SU-DHL-6 (cell line): ENCODE results near the gene SLC39A11.

Experiments
- H2AFZ ChIP-seq: fragments of 200-600 bp; sonication (generic); 2 replicates; pipeline ENCODE4 v1.6.1; 2014; ENCODE audit warnings: low read depth, mild to moderate bottlenecking, moderate library complexity, mixed read lengths, antibody characterized with exemption, low read length; ENCODE audit not compliant: severe bottlenecking
- H3F3A ChIP-seq: fragments of 200-600 bp; shearing (Covaris generic); 2 replicates; pipeline ENCODE4 v1.6.0; 2016; ENCODE audit warnings: antibody characterized with exemption, mild to moderate bottlenecking; ENCODE audit not compliant: insufficient read depth
- H3K27ac ChIP-seq: fragments of 200-600 bp; sonication (generic); 2 replicates; pipeline ENCODE4 v1.5.1; 2016; ENCODE audit warnings: low read depth, mild to moderate bottlenecking, low read length, moderate library complexity, mixed read lengths
- H3K27me3 ChIP-seq: fragments of 200-600 bp; sonication (generic), shearing (Covaris generic); 2 replicates; pipeline ENCODE4 v1.6.0; 2014; ENCODE audit warnings: mild to moderate bottlenecking, low read length
- H3K36me3 ChIP-seq: fragments of 200-600 bp; sonication (generic); 2 replicates; pipeline ENCODE4 v1.6.1; 2014; ENCODE audit warnings: mild to moderate bottlenecking, low read length, mixed read lengths
- H3K4me2 ChIP-seq: fragments of 300-600, 200-600 bp; shearing (Covaris generic), sonication (generic); 2 replicates; pipeline ENCODE4 v1.6.0; 2014; ENCODE audit warnings: low read length, low read depth, mild to moderate bottlenecking; ENCODE audit not compliant: poor library complexity, severe bottlenecking
- H3K4me3 ChIP-seq: fragments of 200-600 bp; sonication (generic); 2 replicates; pipeline ENCODE4 v1.5.1; 2014; ENCODE audit warnings: antibody characterized with exemption, low read length, mild to moderate bottlenecking, mixed read lengths; ENCODE audit not compliant: insufficient read depth, poor library complexity, severe bottlenecking
- H3K79me2 ChIP-seq: fragments of 200-600 bp; sonication (generic); 2 replicates; pipeline ENCODE4 v1.6.1; 2014; ENCODE audit warnings: mild to moderate bottlenecking, low read length, moderate library complexity; ENCODE audit not compliant: insufficient read depth
- H3K9ac ChIP-seq: fragments of 200-600 bp; sonication (generic); 2 replicates; pipeline ENCODE4 v1.7.0; 2014; ENCODE audit warnings: mild to moderate bottlenecking, low read length
- H3K9me2 ChIP-seq: fragments of 200-600 bp; sonication (generic); replicated peaks from 2 replicates; pipeline ENCODE4 v1.6.1; 2014; ENCODE audit warnings: low read length; ENCODE audit not compliant: insufficient read depth
- H3K9me3 ChIP-seq: fragments of 200-600 bp; sonication (generic); 2 replicates; pipeline ENCODE4 v1.6.1; 2014; ENCODE audit warnings: low read length, mixed read lengths; ENCODE audit not compliant: insufficient read depth
- H4K20me1 ChIP-seq: fragments of 200-600 bp; sonication (generic); 2 replicates; pipeline ENCODE4 v1.6.1; 2014; ENCODE audit warnings: low read depth, mild to moderate bottlenecking, antibody characterized with exemption, low read length, moderate library complexity, mixed read lengths
- EZH2phosphoT487 ChIP-seq: fragments of 200-600 bp; sonication (generic), shearing (Covaris generic); conservative IDR thresholded peaks from 2 replicates; pipeline ENCODE4 v1.6.1; 2018; ENCODE audit warnings: mild to moderate bottlenecking, antibody characterized with exemption, low read length, moderate library complexity, mixed read lengths
- TF ChIP-seq, protein P1 (sequence below): fragments of 200-600 bp; sonication (generic); IDR thresholded peaks from one replicate; pipeline ENCODE4 v1.5.1; 2017; ENCODE audit warnings: antibody characterized with exemption, mild to moderate bottlenecking, low read length, moderate library complexity; ENCODE audit not compliant: insufficient read depth, poor library complexity, severe bottlenecking

The SLC39A11 gene

DNA sequence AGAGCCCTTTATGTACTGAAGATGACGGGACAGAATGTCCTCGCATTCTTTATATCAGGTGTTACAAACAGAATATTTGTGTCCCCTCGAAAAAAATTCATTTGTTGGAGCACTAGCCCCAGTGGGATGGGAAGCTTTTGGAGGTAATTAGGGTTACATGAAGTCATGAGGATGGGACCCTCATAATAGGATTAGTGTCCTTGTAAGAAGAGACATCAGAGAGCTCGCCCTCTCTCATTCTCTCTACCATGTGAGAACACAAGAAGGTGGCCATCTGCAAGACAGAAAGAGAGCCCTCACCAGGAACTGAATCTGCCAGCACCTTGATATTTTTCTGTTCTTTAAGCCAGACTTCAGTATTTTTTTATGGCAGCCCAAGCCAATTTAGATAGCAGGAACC lies 72.4 kb downstream of the SLC39A11 start:
- H3K9me3 ChIP-seq: no peaks in the 10 kb centered on the region
- no peak overlapping the region for H3K4me2 ChIP-seq
- H4K20me1 ChIP-seq: no peaks in the 10 kb centered on the region
- TF ChIP-seq, protein P1, sequence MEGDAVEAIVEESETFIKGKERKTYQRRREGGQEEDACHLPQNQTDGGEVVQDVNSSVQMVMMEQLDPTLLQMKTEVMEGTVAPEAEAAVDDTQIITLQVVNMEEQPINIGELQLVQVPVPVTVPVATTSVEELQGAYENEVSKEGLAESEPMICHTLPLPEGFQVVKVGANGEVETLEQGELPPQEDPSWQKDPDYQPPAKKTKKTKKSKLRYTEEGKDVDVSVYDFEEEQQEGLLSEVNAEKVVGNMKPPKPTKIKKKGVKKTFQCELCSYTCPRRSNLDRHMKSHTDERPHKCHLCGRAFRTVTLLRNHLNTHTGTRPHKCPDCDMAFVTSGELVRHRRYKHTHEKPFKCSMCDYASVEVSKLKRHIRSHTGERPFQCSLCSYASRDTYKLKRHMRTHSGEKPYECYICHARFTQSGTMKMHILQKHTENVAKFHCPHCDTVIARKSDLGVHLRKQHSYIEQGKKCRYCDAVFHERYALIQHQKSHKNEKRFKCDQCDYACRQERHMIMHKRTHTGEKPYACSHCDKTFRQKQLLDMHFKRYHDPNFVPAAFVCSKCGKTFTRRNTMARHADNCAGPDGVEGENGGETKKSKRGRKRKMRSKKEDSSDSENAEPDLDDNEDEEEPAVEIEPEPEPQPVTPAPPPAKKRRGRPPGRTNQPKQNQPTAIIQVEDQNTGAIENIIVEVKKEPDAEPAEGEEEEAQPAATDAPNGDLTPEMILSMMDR: no peak
- no peak for TF ChIP-seq EZH2phosphoT487
- H3K9me2 ChIP-seq: no peaks in the 10 kb centered on the region
- H3F3A ChIP-seq: no peaks in the 10 kb centered on the region
- no peaks in the 10 kb centered on the region for H3K36me3 ChIP-seq
- no peaks in the 10 kb centered on the region for H3K27me3 ChIP-seq
- no peak overlapping the region for H2AFZ ChIP-seq
- no peak overlapping the region for H3K9ac ChIP-seq
- H3K79me2 ChIP-seq: peaks cover 4% of the 10 kb centered on the region; the same call in 1 of the 2 replicates
- no peak overlapping the region for H3K27ac ChIP-seq
- no peak overlapping the region for H3K4me3 ChIP-seq

DNA sequence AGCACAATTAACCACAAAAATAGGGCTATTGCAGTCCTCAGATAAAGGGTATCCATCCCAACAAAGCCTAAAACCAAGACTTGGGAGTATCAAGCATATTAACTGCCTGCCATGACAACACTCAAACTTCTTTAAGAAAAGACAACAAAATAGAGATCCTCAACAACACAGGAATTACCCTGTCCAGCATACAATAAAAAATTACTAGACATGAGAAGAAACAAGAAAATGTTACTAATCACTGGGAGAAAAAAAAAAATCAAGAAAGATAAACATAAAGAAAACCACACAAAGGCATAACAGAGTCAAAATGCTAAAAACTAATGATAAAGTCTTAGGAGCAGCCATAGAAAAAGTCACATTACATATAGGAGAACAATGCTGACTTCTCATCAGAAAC lies 73.9 kb downstream of the SLC39A11 start:
- H3K4me2 ChIP-seq: no peak overlapping the region
- no peak overlapping the region for H3K4me3 ChIP-seq
- no peak for TF ChIP-seq EZH2phosphoT487
- H3K27me3 ChIP-seq: no peaks in the 10 kb centered on the region
- H3K9me2 ChIP-seq: no peaks in the 10 kb centered on the region
- H3K36me3 ChIP-seq: no peaks in the 10 kb centered on the region
- H3K27ac ChIP-seq: no peak overlapping the region
- no peaks in the 10 kb centered on the region for H4K20me1 ChIP-seq
- no peaks in the 10 kb centered on the region for H3K9me3 ChIP-seq
- H3F3A ChIP-seq: no peaks in the 10 kb centered on the region
- no peak overlapping the region for H3K9ac ChIP-seq
- 0 out of 2 replicates have a peak, but pooled peaks cover 2% of the 10 kb centered on the region for H3K79me2 ChIP-seq
- H2AFZ ChIP-seq: no peak overlapping the region

DNA sequence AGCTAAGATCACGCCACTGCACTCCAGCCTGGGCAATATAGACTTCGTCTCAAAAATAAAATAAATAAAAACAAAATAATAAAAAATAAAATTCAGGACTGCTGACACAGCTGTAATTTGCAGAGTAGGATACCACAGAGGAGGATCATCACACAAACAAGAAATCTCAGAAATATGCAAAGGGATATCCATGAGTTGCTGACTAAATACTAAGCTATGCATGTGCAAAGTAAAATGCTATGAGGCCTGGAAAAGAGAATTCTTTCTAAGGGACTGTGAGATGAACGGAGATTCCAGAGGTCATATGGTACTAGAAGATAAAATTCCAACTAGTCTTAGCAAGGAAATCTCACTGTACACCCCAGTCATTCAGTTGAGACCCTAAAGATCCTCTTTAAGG lies 74.8 kb downstream of the SLC39A11 start:
- Histone ChIP-seq H3K9me2 (no peaks in the 10 kb centered on the region), H4K20me1 (no peaks in the 10 kb centered on the region), H3K9me3 (no peaks in the 10 kb centered on the region), H2AFZ (no peak overlapping the region), H3K4me2 (no peak overlapping the region), H3K36me3 (no peaks in the 10 kb centered on the region), H3K79me2 (0 out of 2 replicates have a peak, but pooled peaks cover 2% of the 10 kb centered on the region), H3K9ac (no peak overlapping the region), H3K27ac (no peak overlapping the region), H3K4me3 (no peak overlapping the region), H3K27me3 (no peaks in the 10 kb centered on the region), H3F3A (no peaks in the 10 kb centered on the region)
- TF ChIP-seq EZH2phosphoT487: no peak
- TF ChIP-seq, protein P1: no peak

DNA sequence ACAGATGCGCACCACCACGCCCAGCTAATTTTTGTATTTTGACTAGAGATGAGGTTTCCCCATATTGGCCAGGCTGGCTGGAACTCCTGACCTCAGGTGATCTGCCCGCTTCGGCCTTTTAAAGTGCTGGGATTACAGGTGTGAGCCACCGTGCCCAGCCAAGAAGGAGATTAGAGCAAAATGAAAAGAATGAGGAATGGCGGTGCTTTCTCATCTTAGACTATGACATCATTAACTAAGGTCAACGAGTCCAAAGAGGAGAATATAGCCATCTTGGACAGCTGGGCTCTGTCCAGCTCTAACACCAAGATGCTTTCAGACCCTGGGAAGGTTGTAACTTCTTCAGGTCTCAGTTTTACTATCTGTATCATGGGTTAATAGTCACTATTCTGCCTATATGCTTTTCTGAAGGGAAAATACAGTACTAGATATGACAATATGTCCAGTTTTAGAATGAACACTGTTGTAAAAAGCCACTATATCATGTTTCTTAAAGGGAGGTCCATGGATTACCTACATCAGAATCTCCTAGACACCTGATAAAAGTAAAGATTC lies 76.7 kb downstream of the SLC39A11 start:
- no peak overlapping the region for H3K27ac ChIP-seq
- TF ChIP-seq, protein P1: no peak
- TF ChIP-seq EZH2phosphoT487: no peak
- no peaks in the 10 kb centered on the region for H3K79me2 ChIP-seq
- no peaks in the 10 kb centered on the region for H3K27me3 ChIP-seq
- no peaks in the 10 kb centered on the region for H3K36me3 ChIP-seq
- H3K9me2 ChIP-seq: no peaks in the 10 kb centered on the region
- H2AFZ ChIP-seq: no peak overlapping the region
- no peak overlapping the region for H3K9ac ChIP-seq
- no peak overlapping the region for H3K4me2 ChIP-seq
- H4K20me1 ChIP-seq: no peaks in the 10 kb centered on the region
- H3K4me3 ChIP-seq: no peak overlapping the region
- H3F3A ChIP-seq: no peaks in the 10 kb centered on the region
- no peaks in the 10 kb centered on the region for H3K9me3 ChIP-seq
